ENCODE measurements around the gene KCNH5. TPM values are rescaled to one million over a fixed set of nuclear protein-coding genes. Genes with fewer than 3 reads are reported as not detected.

The KCNH5 gene
- total RNA-seq, 1 donor from 2014 or later = 2.4 TPM

DNA sequence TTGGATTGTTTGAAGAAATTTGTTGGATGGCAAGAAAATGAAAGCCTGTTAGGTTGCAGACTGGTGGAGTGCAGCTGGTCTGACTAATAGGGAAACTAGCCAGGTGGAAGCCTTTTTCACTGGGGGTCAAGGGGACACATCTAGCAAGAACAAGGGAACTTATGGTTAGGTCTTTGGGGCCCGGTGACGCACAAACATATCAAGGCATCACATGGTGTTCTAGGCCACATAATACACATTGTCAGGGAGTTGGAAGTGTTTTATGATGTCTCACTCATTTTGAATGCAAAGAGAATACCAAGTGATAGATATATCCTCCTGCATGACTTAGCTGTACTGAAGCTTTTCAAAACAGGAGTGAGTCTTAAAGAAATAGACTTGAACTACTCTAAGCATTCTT is 351.2 kb downstream of the KCNH5 start:
- FAIRE-seq (no peak), DNase-seq (ENCODE audit: low read depth) (peak; percentile 99)
- Histone ChIP-seq H3K4me1 (ENCODE audit: insufficient read depth, low read length) (peaks cover 23% of the 10 kb centered on the region), H3K36me3 (ENCODE audit: insufficient read depth, low read length) (no peaks in the 10 kb centered on the region), H3K4me2 (ENCODE audit: low read length) (peak overlapping the region; percentile 44), H4K20me1 (ENCODE audit: insufficient read depth, low read length) (no peaks in the 10 kb centered on the region), H2AFZ (ENCODE audit: low read depth, low read length) (no peak overlapping the region), H3K79me2 (ENCODE audit: insufficient read depth, low read length) (no peaks in the 10 kb centered on the region), H3K27me3 (ENCODE audit: insufficient read depth, low read length) (no peaks in the 10 kb centered on the region), H3K9ac (ENCODE audit: low read length) (peak overlapping the region; percentile 49), H3K9me3 (ENCODE audit: insufficient read depth, low read depth, low read length) (no peaks in the 10 kb centered on the region), H3K27ac (ENCODE audit: low read depth, low read length) (peak overlapping the region; percentile 89), H3K4me3 (ENCODE audit: insufficient read depth, low read depth, low read length) (no peak overlapping the region)
- Mint-ChIP-seq H3K36me3 (ENCODE audit: low read depth, unreplicated experiment) (no peaks in the 10 kb centered on the region), H3K27ac (ENCODE audit: unreplicated experiment) (peak overlapping the region; percentile 83), H3K27me3 (ENCODE audit: low read depth, unreplicated experiment) (no peaks in the 10 kb centered on the region), H3K9me3 (ENCODE audit: unreplicated experiment) (no peaks in the 10 kb centered on the region), H3K4me3 (ENCODE audit: unreplicated experiment) (no peak overlapping the region), H3K4me1 (ENCODE audit: low read depth, unreplicated experiment) (peaks cover 31% of the 10 kb centered on the region)
- TF ChIP-seq, protein P1, sequence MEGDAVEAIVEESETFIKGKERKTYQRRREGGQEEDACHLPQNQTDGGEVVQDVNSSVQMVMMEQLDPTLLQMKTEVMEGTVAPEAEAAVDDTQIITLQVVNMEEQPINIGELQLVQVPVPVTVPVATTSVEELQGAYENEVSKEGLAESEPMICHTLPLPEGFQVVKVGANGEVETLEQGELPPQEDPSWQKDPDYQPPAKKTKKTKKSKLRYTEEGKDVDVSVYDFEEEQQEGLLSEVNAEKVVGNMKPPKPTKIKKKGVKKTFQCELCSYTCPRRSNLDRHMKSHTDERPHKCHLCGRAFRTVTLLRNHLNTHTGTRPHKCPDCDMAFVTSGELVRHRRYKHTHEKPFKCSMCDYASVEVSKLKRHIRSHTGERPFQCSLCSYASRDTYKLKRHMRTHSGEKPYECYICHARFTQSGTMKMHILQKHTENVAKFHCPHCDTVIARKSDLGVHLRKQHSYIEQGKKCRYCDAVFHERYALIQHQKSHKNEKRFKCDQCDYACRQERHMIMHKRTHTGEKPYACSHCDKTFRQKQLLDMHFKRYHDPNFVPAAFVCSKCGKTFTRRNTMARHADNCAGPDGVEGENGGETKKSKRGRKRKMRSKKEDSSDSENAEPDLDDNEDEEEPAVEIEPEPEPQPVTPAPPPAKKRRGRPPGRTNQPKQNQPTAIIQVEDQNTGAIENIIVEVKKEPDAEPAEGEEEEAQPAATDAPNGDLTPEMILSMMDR (IDR thresholded peaks at IDR 0.05; ENCODE audit: insufficient read depth, low read depth, low read length) = no peak
- no peak for TF ChIP-seq EZH2 (IDR thresholded peaks at IDR 0.05; ENCODE audit: insufficient read depth, low read length)

GRCh38 chr14:62692490-62693106 is 352.7 kb downstream of the KCNH5 start:
- peak overlapping the region; percentile 98 for H3K27ac Mint-ChIP-seq (ENCODE audit: unreplicated experiment)
- peaks cover 31% of the 10 kb centered on the region for H3K4me1 Mint-ChIP-seq (ENCODE audit: low read depth, unreplicated experiment)
- Histone ChIP-seq H3K27me3 (ENCODE audit: insufficient read depth, low read length) (no peaks in the 10 kb centered on the region), H3K36me3 (ENCODE audit: insufficient read depth, low read length) (no peaks in the 10 kb centered on the region), H3K27ac (ENCODE audit: low read depth, low read length) (peak overlapping the region; percentile 89), H3K4me3 (ENCODE audit: insufficient read depth, low read depth, low read length) (no peak overlapping the region), H3K4me2 (ENCODE audit: low read length) (peak overlapping the region; percentile 62), H3K9me3 (ENCODE audit: insufficient read depth, low read depth, low read length) (no peaks in the 10 kb centered on the region), H3K9ac (ENCODE audit: low read length) (peak overlapping the region; percentile 54), H2AFZ (ENCODE audit: low read depth, low read length) (peak overlapping the region; percentile 23), H3K4me1 (ENCODE audit: insufficient read depth, low read length) (peaks cover 23% of the 10 kb centered on the region), H3K79me2 (ENCODE audit: insufficient read depth, low read length) (no peaks in the 10 kb centered on the region), H4K20me1 (ENCODE audit: insufficient read depth, low read length) (no peaks in the 10 kb centered on the region)
- FAIRE-seq (no peak), DNase-seq (ENCODE audit: low read depth) (peak; percentile 68)
- H3K27me3 Mint-ChIP-seq (ENCODE audit: low read depth, unreplicated experiment) = no peaks in the 10 kb centered on the region
- H3K4me3 Mint-ChIP-seq (ENCODE audit: unreplicated experiment) = peak overlapping the region; percentile 24
- peaks cover 2% of the 10 kb centered on the region for H3K9me3 Mint-ChIP-seq (ENCODE audit: unreplicated experiment)
- no peaks in the 10 kb centered on the region for H3K36me3 Mint-ChIP-seq (ENCODE audit: low read depth, unreplicated experiment)
- TF ChIP-seq, protein P1 (IDR thresholded peaks at IDR 0.05; ENCODE audit: insufficient read depth, low read depth, low read length) = no peak
- no peak for TF ChIP-seq EZH2 (IDR thresholded peaks at IDR 0.05; ENCODE audit: insufficient read depth, low read length)

Data from astrocyte (in vitro differentiated cells and primary cell).